NCI-H2196 treated with DMSO at 0.1 percent for 48 hours (cell line): Measurements from ENCODE around the gene CALCOCO2.
"Not testable (repeated sequence)": the region's sequence is repeated elsewhere in the genome, so short reads cannot be mapped to it uniquely, and the experiment has no call there.

Source experiments
- DNase-seq: peaks from one replicate; lab custom pipeline; 2025; ENCODE audit not compliant: unreplicated experiment; lab: John Stamatoyannopoulos, UW

Gene CALCOCO2

GRCh38 chr17:48830840-48831548 lies at the start of gene CALCOCO2:
Gene CALCOCO2 (plus strand): TSS chr17:48831035. CDS start chr17:48841708, 10,673 bp downstream.
- DNase-seq: peak; percentile 86

- DNase-seq: no peak
Observed at GRCh38 chr17:48787828-48788227, 43.0 kb upstream of the CALCOCO2 start.

- DNase-seq: no peak
Observed at GRCh38 chr17:48790607-48791127, 40.2 kb upstream of the CALCOCO2 start.

- peak; percentile 65 for DNase-seq
Observed at GRCh38 chr17:48791128-48792032, 39.5 kb upstream of the CALCOCO2 start.

DNA sequence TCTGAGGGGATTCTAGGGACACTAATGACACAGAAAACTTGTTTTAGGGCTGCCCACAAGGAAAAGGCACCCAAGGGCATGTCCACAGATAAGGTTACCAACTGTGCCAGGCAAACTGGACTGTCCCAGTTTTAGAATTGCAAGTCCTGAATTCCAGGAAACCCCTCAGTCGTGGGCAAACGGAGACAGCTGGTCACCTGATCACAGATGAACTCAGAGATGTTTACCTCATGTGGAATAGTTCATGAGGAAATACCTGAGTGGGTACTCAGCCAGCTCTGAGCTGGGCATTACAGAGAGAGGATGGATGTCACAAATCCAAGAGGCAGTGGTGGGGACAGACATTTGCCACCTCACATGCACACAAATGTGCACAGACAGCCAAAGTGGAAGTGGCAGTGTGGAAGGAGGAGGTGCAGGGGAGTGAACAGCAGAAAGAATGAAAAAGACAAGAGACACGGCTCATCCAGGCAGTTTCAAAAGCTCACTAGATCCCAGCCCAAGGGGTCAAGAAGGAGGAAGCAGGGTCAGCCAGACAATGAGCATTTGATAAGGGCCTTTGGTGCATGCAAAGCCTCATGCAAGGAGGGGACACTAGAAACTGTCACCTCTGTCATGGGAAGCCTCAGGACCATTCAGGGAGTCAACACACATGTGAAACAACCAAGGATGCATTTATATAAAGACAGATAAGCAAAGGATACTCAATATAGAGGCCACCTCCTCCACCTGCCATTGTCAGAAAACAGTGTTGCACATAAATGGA lies 38.6 kb upstream of the CALCOCO2 start:
- no peak for DNase-seq

DNA sequence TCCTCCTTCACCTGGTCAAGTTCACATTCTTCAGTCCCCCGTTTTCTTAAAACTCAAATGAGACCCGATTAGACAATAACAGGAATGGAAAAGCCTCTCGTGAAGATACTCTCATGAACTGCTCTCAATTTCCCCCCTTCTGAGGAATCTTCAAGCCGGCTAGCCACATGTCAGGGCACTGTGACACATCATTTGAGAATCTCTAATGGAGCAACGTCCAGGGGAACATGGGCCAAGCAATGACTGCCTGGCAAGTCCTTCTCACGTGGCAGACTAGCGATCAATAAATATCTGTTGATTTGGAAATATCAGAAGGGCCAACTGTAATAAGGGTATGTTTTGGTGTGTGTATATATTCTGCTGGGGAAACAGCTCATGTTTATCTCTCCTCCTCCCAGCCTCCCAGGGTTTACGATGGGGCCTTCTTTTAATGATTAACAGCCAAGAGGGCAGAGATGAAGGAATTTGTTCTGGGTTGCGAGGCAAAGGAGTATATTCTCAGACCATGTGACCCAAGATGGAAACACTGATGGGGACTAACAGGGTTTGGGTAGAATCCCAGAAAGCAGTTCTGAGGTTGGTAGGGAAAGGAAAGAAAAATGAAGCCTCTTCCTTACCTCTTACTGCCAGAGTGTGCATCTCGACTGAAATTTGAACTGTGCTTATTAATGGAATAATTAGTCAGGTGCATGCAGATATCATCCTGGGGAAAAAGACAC lies 35.2 kb upstream of the CALCOCO2 start:
- no peak for DNase-seq

DNA sequence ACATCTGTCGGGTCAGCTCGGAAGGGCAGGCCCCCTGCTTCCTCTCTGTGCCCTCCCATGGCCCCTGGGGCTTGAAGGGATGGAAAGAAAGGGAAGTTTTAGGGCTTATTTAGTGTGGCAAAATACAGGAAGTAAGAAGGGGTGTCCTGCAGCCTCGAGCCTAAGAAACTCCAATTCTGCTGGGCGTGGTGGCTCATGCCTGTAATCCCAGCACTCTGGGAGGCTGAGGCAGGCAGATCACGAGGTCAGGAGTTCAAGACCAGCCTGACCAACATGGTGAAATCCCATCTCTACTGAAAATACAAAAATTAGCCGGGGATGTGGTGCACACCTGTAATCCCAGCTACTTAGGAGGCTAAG lies 34.7 kb upstream of the CALCOCO2 start:
- not testable (repeated sequence) for DNase-seq

- DNase-seq: no peak
Observed at GRCh38 chr17:48799069-48799723, 31.6 kb upstream of the CALCOCO2 start.

DNA sequence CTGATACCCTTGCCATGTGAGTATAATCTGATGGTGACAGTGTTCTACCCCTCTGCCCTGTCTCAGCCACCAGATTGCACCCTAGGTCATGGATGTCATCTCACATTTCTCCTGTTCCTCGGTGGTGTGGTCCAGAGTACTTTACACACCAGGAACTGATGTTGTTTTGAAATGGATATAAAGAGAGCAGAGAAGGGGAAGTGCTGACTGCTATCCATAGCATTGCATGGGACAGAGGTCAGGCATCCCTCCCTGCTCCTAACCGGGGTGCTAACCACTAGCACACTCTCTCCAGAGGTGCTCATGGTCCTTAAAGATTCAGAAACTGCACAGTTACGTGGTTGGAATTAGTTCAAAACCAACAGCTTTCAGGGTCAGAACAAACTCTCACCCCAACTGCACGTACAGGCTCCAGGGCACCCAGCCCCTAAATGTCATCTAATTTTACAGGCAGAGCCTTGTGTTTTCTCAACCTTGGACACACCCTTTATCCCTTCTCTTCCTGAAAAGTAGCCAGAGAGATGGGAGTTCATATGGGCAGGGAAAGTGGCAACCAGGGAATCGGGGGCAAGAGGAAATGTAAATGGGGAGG lies 30.1 kb upstream of the CALCOCO2 start:
- DNase-seq: no peak

- DNase-seq: peak; percentile 37
Observed at GRCh38 chr17:48804936-48805411, 25.9 kb upstream of the CALCOCO2 start.

DNA sequence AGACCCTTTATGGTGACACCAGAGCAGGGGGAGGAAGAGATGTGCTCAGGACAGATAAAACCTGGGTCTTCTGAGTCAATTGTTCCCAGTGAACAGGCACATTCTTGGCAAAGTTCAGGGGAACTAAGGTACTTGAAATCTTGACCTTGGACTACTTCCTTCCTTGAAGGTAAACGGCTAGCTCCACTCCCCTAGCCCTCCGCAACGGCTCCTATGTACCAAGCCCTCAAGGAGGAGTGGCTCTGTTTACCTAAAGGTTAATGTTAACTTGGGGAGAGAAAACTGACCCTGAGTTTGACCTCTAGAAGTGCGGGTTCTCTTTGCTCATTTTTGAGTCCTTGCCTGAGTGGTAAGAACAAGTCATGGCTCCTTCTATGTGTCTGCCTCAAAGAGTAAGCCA lies 21.7 kb upstream of the CALCOCO2 start:
- no peak for DNase-seq

- no peak for DNase-seq
Observed at GRCh38 chr17:48812001-48812400, 18.8 kb upstream of the CALCOCO2 start.

DNA sequence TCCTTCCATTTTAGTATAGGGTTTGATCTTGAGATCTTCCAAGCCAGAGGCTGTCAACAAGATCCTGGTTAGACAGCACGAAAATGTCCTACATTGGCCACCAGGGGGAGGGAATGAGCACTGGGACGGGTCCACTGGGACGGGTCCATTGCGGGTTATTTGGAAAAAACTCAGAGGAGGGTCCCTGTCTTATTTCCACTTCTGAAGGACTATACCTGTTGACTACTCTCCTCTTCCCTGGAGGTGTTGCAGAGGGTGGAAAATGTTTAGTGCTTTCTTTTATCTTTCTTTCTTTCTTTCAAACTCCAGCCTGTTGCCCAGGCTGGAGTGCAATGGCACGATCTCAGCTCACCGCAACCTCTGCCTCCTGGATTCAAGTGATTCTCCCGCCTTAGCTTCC lies 16.3 kb upstream of the CALCOCO2 start:
- no peak for DNase-seq

- no peak for DNase-seq
Observed at GRCh38 chr17:48815311-48815710, 15.5 kb upstream of the CALCOCO2 start.

GRCh38 chr17:48816438-48816773 lies 14.4 kb upstream of the CALCOCO2 start:
- no peak for DNase-seq

GRCh38 chr17:48816774-48817590 lies 13.9 kb upstream of the CALCOCO2 start, which contains the start of gene TTLL6:
Gene TTLL6 (minus strand): TSS chr17:48817229. CDS start chr17:48817072, 157 bp downstream.
- DNase-seq: peak; percentile 98

GRCh38 chr17:48818361-48818841 lies 12.4 kb upstream of the CALCOCO2 start:
- no peak for DNase-seq

- DNase-seq: no peak
Observed at GRCh38 chr17:48819466-48819865, 11.4 kb upstream of the CALCOCO2 start.
